Adrenal gland (tissue), 12 donors: ENCODE measurements around the gene TGFBRAP1. TPM values are rescaled to one million over a fixed set of nuclear protein-coding genes. Genes with fewer than 3 reads are reported as not detected.
"Not testable (repeated sequence)": the region's sequence is repeated elsewhere in the genome, so short reads cannot be mapped to it uniquely, and the experiment has no call there.

Source experiments
- DNase-seq, 7 donors: peaks; one replicate each; pipeline ENCODE4 v3.0.0-alpha.2; 2019 to 2020
- H3K27ac ChIP-seq, 5 donors: fragments of 200-600 bp; sonication (generic) in 4 of 5; 1 replicate in 3 of 5; 2 replicates in 2 of 5; pipeline versions ENCODE4 v1.5.1 to v1.8.0; 2016 to 2020; ENCODE audit warnings: mild to moderate bottlenecking in 1 of 5
- H3K27me3 ChIP-seq: fragments of 200-600 bp; 2 replicates; pipeline ENCODE4 v1.8.0; 2021
- H3K36me3 ChIP-seq, 2 donors: fragments of 200-600 bp; replicated peaks in 1 of 2; 1 replicate in 1 of 2; 2 replicates in 1 of 2; pipeline versions ENCODE4 v1.5.1 to v1.8.0; 2018 to 2022
- H3K4me1 ChIP-seq, 2 donors: fragments of 200-600 bp; replicated peaks in 1 of 2; 1 replicate in 1 of 2; 2 replicates in 1 of 2; pipeline versions ENCODE4 v1.5.1 to v1.8.0; 2018 to 2021
- H3K4me3 ChIP-seq, 4 donors: fragments of 200-600 bp; sonication (generic) in 3 of 4; one replicate each; pipeline ENCODE4 v1.5.1; 2016 to 2018
- H3K9me3 ChIP-seq, 3 donors: fragments of 200-600 bp; sonication (generic) in 1 of 3; replicated peaks in 1 of 3; 1 replicate in 2 of 3; 2 replicates in 1 of 3; pipeline versions ENCODE4 v1.5.1 to v1.8.0; 2016 to 2021
- CTCF ChIP-seq, 6 experiments: fragments of 450-650 bp in 4 of 6; fragments of 200-600 bp in 2 of 6; sonication (generic) in 1 of 6; IDR thresholded peaks; 1 replicate in 5 of 6; 2 replicates in 1 of 6; pipeline versions ENCODE4 v1.5.1 to v1.8.0; 2016 to 2021; ENCODE audit warnings: antibody characterized with exemption in 6 of 6, mild to moderate bottlenecking in 2 of 6, moderate library complexity in 1 of 6
- POLR2A ChIP-seq, 2 donors: fragments of 450-650 bp; IDR thresholded peaks; one replicate each; pipeline ENCODE4 v1.6.1; 2017; ENCODE audit warnings: antibody characterized with exemption in 2 of 2, mild to moderate bottlenecking in 2 of 2, moderate library complexity in 1 of 2
- WGBS, 4 donors: extraction: QIAGEN DNeasy Blood & Tissue Kit in 2 of 4; methylation state at CpG; one replicate each; pipeline versions ENCODE4 v1.1.5 to v1.1.7; 2013 to 2017; 5-methylcytosine and 5-hydroxymethylcytosine counted together
- intact Hi-C, 2 donors: fragments of 100-400 bp; cut with DNase I; formaldehyde crosslinking; loops; one replicate each; pipeline versions ENCODE4 v1.14.1 to v1.15.0; 2022 to 2023
- polyA plus RNA-seq, 3 donors: library from polyadenylated mRNA; stranded (reverse); fragments of 200-250 nt in 2 of 3; fragments of 350-450 nt in 1 of 3; fragmentation: Illumina TruSeq in 1 of 3; extraction: RNeasy Lipid Tissue Mini Kit (QIAGEN cat#74804) in 1 of 3; gene quantifications; one replicate each; pipeline ENCODE4 v1.2.3, GENCODE V29; 2013 to 2014
- total RNA-seq, 9 donors: library from RNA; depleted of rRNA in 4 of 9; stranded (reverse); fragments of >200 nt in 4 of 9; fragments of 120-200 nt in 1 of 9; fragmentation: NEBNext Ultra II Directional in 1 of 9; extraction: Animal tissue kit (Norgen Biotek cat#: 25700) in 1 of 9; gene quantifications; one replicate each; pipeline versions ENCODE4 v1.1.0 to v1.2.4, GENCODE V29; 2013 to 2023
- donor health status: healthy with polysubstance abuse.
- donor health status: Bipolar disorder and iron deficiency.
- donor health status: DM: yes; HTN: yes; CAD: no.
- donor health status: DM: no; HTN: no; CAD: no.
- donor health status: DM: no; HTN: no; CAD: no.
- donor health status: DM: yes; HTN: yes; CAD: no.

The TGFBRAP1 gene
- total and polyA plus RNA-seq, 12 donors = 5.1 to 29.7 (median 22.3) TPM

GRCh38 chr2:105330681-105331375, 1.3 kb upstream of the TGFBRAP1 start:
- no peak for TF ChIP-seq CTCF (IDR thresholded peaks at IDR 0.05)
- TF ChIP-seq POLR2A (IDR thresholded peaks at IDR 0.05) = no peak
- H3K4me1 ChIP-seq = peaks cover 8 to 22% of the 10 kb centered on the region in 2 donors

GRCh38 chr2:105329197-105329554, 359 bp downstream of the TGFBRAP1 start:
- WGBS, 4 donors = 0 to 1% (median 0%) methylated on average over 7 to 17 of the region's 17 CpGs

More at GRCh38 chr2:105330681-105331375, 1.3 kb upstream of the TGFBRAP1 start:
- Histone ChIP-seq H3K36me3 (no peaks in the 10 kb centered on the region), H3K4me3 (no peak overlapping the region), H3K9me3 (no peaks in the 10 kb centered on the region), H3K27me3 (no peaks in the 10 kb centered on the region), H3K27ac (peak overlapping the region in 1 of 5 donors; percentile 71)
- DNase-seq = no peak
- 91 to 98% (median 95%) methylated on average over 4 of the region's 4 CpGs for WGBS, 4 donors
- intact Hi-C loops = no loop called here

GRCh38 chr2:105328281-105329196, 996 bp downstream of the TGFBRAP1 start:
- intact Hi-C loops = no loop called here
- Histone ChIP-seq H3K27ac (peak overlapping the region in 4 of 5 donors; percentile 27 to 97 (median 68)), H3K9me3 (no peaks in the 10 kb centered on the region), H3K4me3 (peak overlapping the region in 3 of 4 donors; percentile 24 to 95 (median 32)), H3K36me3 (no peaks in the 10 kb centered on the region), H3K4me1 (peaks cover 8 to 30% of the 10 kb centered on the region in 2 donors), H3K27me3 (no peaks in the 10 kb centered on the region)
- TF ChIP-seq POLR2A (IDR thresholded peaks at IDR 0.05) = peak in 1 of 2 donors; percentile 30
- TF ChIP-seq CTCF (IDR thresholded peaks at IDR 0.05) = no peak
- 25 to 30% (median 27%) methylated on average over 11 to 16 of the region's 16 CpGs for WGBS, 4 donors
- DNase-seq = peak in 6 of 7 donors; percentile 31 to 58 (median 48)

More at GRCh38 chr2:105329197-105329554, 359 bp downstream of the TGFBRAP1 start:
- no peak for TF ChIP-seq POLR2A (IDR thresholded peaks at IDR 0.05)
- no peak for TF ChIP-seq CTCF (IDR thresholded peaks at IDR 0.05)
- Histone ChIP-seq H3K9me3 (no peaks in the 10 kb centered on the region), H3K4me1 (peaks cover 8 to 30% of the 10 kb centered on the region in 2 donors), H3K4me3 (peak overlapping the region in 3 of 4 donors; percentile 24 to 95 (median 32)), H3K27me3 (no peaks in the 10 kb centered on the region), H3K27ac (peak overlapping the region in 3 of 5 donors; percentile 63 to 97 (median 73)), H3K36me3 (no peaks in the 10 kb centered on the region)
- peak in 3 of 7 donors; percentile 23 to 54 (median 29) for DNase-seq
- intact Hi-C loops = no loop called here

GRCh38 chr2:105327690-105328089, 1.8 kb downstream of the TGFBRAP1 start:
- Histone ChIP-seq H3K9me3 (no peaks in the 10 kb centered on the region), H3K4me3 (no peak overlapping the region)
- TF ChIP-seq POLR2A (IDR thresholded peaks at IDR 0.05) = no peak

GRCh38 chr2:105327271-105327670, 2.3 kb downstream of the TGFBRAP1 start:
- 93 to 98% (median 95%) methylated on average over 3 of the region's 3 CpGs for WGBS, 4 donors
- H3K36me3 ChIP-seq, H3K9me3 ChIP-seq, H3K4me3 ChIP-seq, H3K27me3 ChIP-seq, intact Hi-C loops, H3K27ac ChIP-seq, DNase-seq: not testable (repeated sequence)
- peaks cover 8 to 34% of the 10 kb centered on the region in 2 donors for H3K4me1 ChIP-seq

More at GRCh38 chr2:105327690-105328089, 1.8 kb downstream of the TGFBRAP1 start:
- Histone ChIP-seq H3K27ac (peak overlapping the region in 4 of 5 donors; percentile 27 to 97 (median 68)), H3K4me1 (peaks cover 8 to 30% of the 10 kb centered on the region in 2 donors), H3K27me3 (no peaks in the 10 kb centered on the region), H3K36me3 (no peaks in the 10 kb centered on the region)
- DNase-seq = no peak
- 61 to 76% (median 69%) methylated on average over 2 of the region's 2 CpGs for WGBS, 4 donors
- intact Hi-C loops = no loop called here
